Testis (tissue), 3 donors: ENCODE results near the gene CNKSR3. TPM values are rescaled to one million over a fixed set of nuclear protein-coding genes. Genes with fewer than 3 reads are reported as not detected.

Source experiments
- DNase-seq: peaks from one replicate; pipeline ENCODE4 v3.0.0-alpha.2; 2019
- H3K27ac ChIP-seq, 2 donors: fragments of 200-600 bp; sonication (generic); one replicate each; pipeline ENCODE4 v1.5.1; 2019
- H3K27me3 ChIP-seq: fragments of 200-600 bp; sonication (generic); one replicate; pipeline ENCODE4 v1.5.1; 2019
- H3K36me3 ChIP-seq: fragments of 200-600 bp; sonication (generic); one replicate; pipeline ENCODE4 v1.5.1; 2017; ENCODE audit warnings: low read depth; ENCODE audit errors: missing control alignments
- H3K4me1 ChIP-seq: fragments of 200-600 bp; sonication (generic); one replicate; pipeline ENCODE4 v1.5.1; 2019
- H3K4me3 ChIP-seq, 2 donors: fragments of 200-600 bp; sonication (generic); one replicate each; pipeline ENCODE4 v1.5.1; 2017 to 2019
- H3K9me3 ChIP-seq: fragments of 200-600 bp; sonication (generic); one replicate; pipeline ENCODE4 v1.5.1; 2017
- CTCF ChIP-seq, 3 experiments: fragments of 450-650 bp in 2 of 3; fragments of 200-600 bp in 1 of 3; sonication (generic) in 1 of 3; IDR thresholded peaks; one replicate each; pipeline ENCODE4 v1.5.1; 2016 to 2019; ENCODE audit warnings: antibody characterized with exemption in 3 of 3, mild to moderate bottlenecking in 2 of 3, moderate library complexity in 1 of 3
- POLR2A ChIP-seq: fragments of 450-650 bp; IDR thresholded peaks from one replicate; pipeline ENCODE4 v1.6.1; 2017; ENCODE audit warnings: antibody characterized with exemption, mild to moderate bottlenecking, moderate library complexity
- WGBS, 2 donors: methylation state at CpG; one replicate each; pipeline ENCODE4 v1.1.5; 2018; 5-methylcytosine and 5-hydroxymethylcytosine counted together
- intact Hi-C: fragments of 100-400 bp; cut with DNase I; formaldehyde crosslinking; loops from one replicate; pipeline ENCODE4 v1.15.1; 2023; ENCODE audit warnings: low total_unique reads
- polyA plus RNA-seq: library from polyadenylated mRNA; stranded (reverse); fragments of 350-450 nt; fragmentation: Illumina TruSeq; extraction: RNeasy Lipid Tissue Mini Kit (QIAGEN cat#74804); gene quantifications from one replicate; pipeline ENCODE4 v1.2.3, GENCODE V29; 2014; ENCODE audit warnings: low read depth, low replicate concordance; ENCODE audit not compliant: insufficient read depth
- total RNA-seq, 2 donors: library from RNA; depleted of rRNA; stranded (reverse); fragments of >200 nt; gene quantifications; one replicate each; pipeline ENCODE4 v1.2.3, GENCODE V29; 2016

CNKSR3 gene
- total and polyA plus RNA-seq, 3 donors from 2014 or later: 26.0 to 28.7 (median 26.0) TPM

DNA sequence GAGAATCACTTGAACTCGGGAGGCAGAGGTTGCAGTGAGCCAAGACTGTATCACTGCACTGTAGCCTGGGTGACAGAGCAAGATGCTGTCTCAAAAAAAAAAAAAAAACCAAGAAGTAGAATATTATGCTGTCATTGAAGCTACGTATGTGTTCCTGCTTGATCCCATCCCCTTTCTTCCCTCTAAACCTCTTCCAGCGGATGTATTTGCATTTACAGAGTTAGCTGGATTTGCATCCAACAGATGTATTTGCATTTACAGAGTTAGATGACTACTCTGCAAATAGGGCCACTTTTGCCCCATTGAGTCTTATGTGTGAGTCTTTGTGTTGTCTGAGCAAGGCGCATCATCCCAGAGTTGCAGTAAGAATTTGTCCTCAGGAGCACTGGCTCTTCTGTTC is 128.9 kb downstream of the CNKSR3 start:
- no peak overlapping the region for H3K27ac ChIP-seq
- no peaks in the 10 kb centered on the region for H3K9me3 ChIP-seq
- no peak for DNase-seq
- no peak overlapping the region for H3K4me3 ChIP-seq
- no peaks in the 10 kb centered on the region for H3K36me3 ChIP-seq
- H3K4me1 ChIP-seq: no peaks in the 10 kb centered on the region
- TF ChIP-seq POLR2A (no peak), CTCF (IDR thresholded peaks at IDR 0.05) (no peak)
- intact Hi-C loops: no loop called here
- H3K27me3 ChIP-seq: no peaks in the 10 kb centered on the region
- WGBS, 2 donors: 92 to 93% methylated on average over 4 of the region's 4 CpGs

- TF ChIP-seq CTCF (IDR thresholded peaks at IDR 0.05): no peak
- TF ChIP-seq POLR2A: no peak
- Histone ChIP-seq H3K4me1 (no peaks in the 10 kb centered on the region), H3K27me3 (no peaks in the 10 kb centered on the region), H3K9me3 (no peaks in the 10 kb centered on the region), H3K27ac (no peak overlapping the region), H3K36me3 (no peaks in the 10 kb centered on the region), H3K4me3 (no peak overlapping the region)
- 53 to 56% methylated on average over 2 of the region's 2 CpGs for WGBS, 2 donors
- no peak for DNase-seq
- intact Hi-C loops: no loop called here
These were observed 129.7 kb downstream of the CNKSR3 start for GRCh38 chr6:154380741-154381140.

- intact Hi-C loops: no loop called here
- no peak for DNase-seq
- Histone ChIP-seq H3K27me3 (no peaks in the 10 kb centered on the region), H3K9me3 (no peaks in the 10 kb centered on the region), H3K4me1 (no peaks in the 10 kb centered on the region), H3K4me3 (no peak overlapping the region), H3K27ac (no peak overlapping the region), H3K36me3 (no peaks in the 10 kb centered on the region)
- no peak for TF ChIP-seq CTCF (IDR thresholded peaks at IDR 0.05)
- WGBS, 2 donors: 94 to 98% methylated on average over 3 of the region's 3 CpGs
These were observed 130.9 kb downstream of the CNKSR3 start for GRCh38 chr6:154379585-154379984.

GRCh38 chr6:154378518-154378917 is 132.0 kb downstream of the CNKSR3 start:
- no peak for DNase-seq
- Histone ChIP-seq H3K27ac (no peak overlapping the region), H3K4me1 (no peaks in the 10 kb centered on the region), H3K9me3 (no peaks in the 10 kb centered on the region), H3K36me3 (no peaks in the 10 kb centered on the region), H3K4me3 (no peak overlapping the region), H3K27me3 (no peaks in the 10 kb centered on the region)
- TF ChIP-seq POLR2A (no peak), CTCF (IDR thresholded peaks at IDR 0.05) (no peak)
- WGBS, 2 donors: 71 to 75% methylated on average over 2 of the region's 2 CpGs
- intact Hi-C loops: no loop called here

GRCh38 chr6:154377726-154378125 is 132.8 kb downstream of the CNKSR3 start:
- H3K4me1 ChIP-seq: no peaks in the 10 kb centered on the region
- intact Hi-C loops: no loop called here
- H3K9me3 ChIP-seq: no peaks in the 10 kb centered on the region
- 67 to 71% methylated on average over 4 of the region's 4 CpGs for WGBS, 2 donors
- no peak overlapping the region for H3K4me3 ChIP-seq
- H3K27ac ChIP-seq: no peak overlapping the region
- no peaks in the 10 kb centered on the region for H3K27me3 ChIP-seq
- TF ChIP-seq CTCF (IDR thresholded peaks at IDR 0.05): no peak
- TF ChIP-seq POLR2A: no peak
- H3K36me3 ChIP-seq: no peaks in the 10 kb centered on the region
- no peak for DNase-seq
